ENCODE measurements around the gene THRB. TPM values are rescaled to one million over a fixed set of nuclear protein-coding genes. Genes with fewer than 3 reads are reported as not detected.
A peak's percentile ranks its signal among the peaks of the same experiment; 100 is the strongest.

THRB gene
- total and polyA plus RNA-seq, 9 of the 15 experiments (the other 6 are each of a cell fraction or from before 2014, with no cell fraction given) = 1.7 to 14.9 (median 6.9) TPM

DNA sequence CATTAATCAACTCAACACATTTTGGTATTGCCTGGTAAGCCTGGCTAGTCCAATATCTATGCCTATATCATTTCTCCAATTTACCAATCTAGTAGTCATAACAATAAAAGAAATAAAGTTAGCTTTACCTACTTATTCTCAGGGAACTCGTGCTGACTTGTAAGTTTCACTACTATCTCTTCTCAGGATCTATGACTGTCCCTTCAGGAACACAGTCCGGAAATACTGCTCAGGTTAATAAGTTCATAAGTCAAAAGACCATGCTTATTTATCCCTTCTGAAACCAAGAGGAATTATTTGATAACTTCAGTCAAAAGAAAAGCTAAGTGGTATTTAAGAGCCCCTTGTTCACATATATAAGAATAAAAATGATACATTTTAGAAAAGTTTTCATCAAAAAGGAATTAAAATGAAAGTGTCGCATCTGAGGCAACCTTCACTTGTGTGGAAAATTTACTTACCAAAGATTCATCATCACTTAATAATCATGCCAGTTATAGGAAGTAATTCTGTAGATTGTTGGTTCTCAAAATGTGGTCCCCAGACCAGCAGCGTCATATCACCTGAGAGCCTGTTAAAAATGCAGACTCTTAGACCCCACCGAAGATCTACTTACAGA lies 15.5 kb upstream of the THRB start (continued):
- TF ChIP-seq ZNF253 (CRISPR knock-in tag; conservative IDR thresholded peaks at IDR 0.05) (no peak), ARID1B (IDR thresholded peaks at IDR 0.05) (peak; percentile 70), JUND (IDR thresholded peaks at IDR 0.05; ENCODE audit: borderline replicate concordance, low read depth, low read length) (peak; percentile 78), JUND (tag; IDR thresholded peaks at IDR 0.05; ENCODE audit: borderline replicate concordance, low read depth, low read length) (peak; percentile 44; the same call in 1 of the 3 replicates), TRIM24 (IDR thresholded peaks at IDR 0.05) (peak in 1 of 2 experiments; percentile 47; a peak in 1 of 4 replicates), DACH1 (IDR thresholded peaks at IDR 0.05; ENCODE audit: partially characterized antibody) (no peak), COPS2 (conservative IDR thresholded peaks at IDR 0.05) (no peak), ZNF76 (CRISPR knock-in tag; IDR thresholded peaks at IDR 0.05; ENCODE audit: borderline replicate concordance) (no peak), DPF2 (IDR thresholded peaks at IDR 0.05) (peak; percentile 75), MECOM (CRISPR knock-in tag; IDR thresholded peaks at IDR 0.05) (no peak), KAT2B (IDR thresholded peaks at IDR 0.05; ENCODE audit: low read depth, low read length) (no peak), ZNF589 (CRISPR knock-in tag; IDR thresholded peaks at IDR 0.05; ENCODE audit: low read depth) (no peak), PREB (CRISPR knock-in tag; IDR thresholded peaks at IDR 0.05) (no peak), ZNF316 (IDR thresholded peaks at IDR 0.05) (peak; percentile 41; the same call in 1 of the 2 replicates), HDAC3 (IDR thresholded peaks at IDR 0.05; ENCODE audit: borderline replicate concordance, partially characterized antibody) (no peak), ESRRA (IDR thresholded peaks at IDR 0.05; ENCODE audit: borderline replicate concordance, low read depth) (no peak), NFATC3 (IDR thresholded peaks at IDR 0.05) (no peak), CEBPB (tag; IDR thresholded peaks at IDR 0.05) (no peak), ZNF444 (CRISPR knock-in tag; IDR thresholded peaks at IDR 0.05) (no peak), SRSF1 (IDR thresholded peaks at IDR 0.05; ENCODE audit: low read depth, low read length) (no peak), ZFPM2 (CRISPR knock-in tag; IDR thresholded peaks at IDR 0.05) (no peak), TAL1 (IDR thresholded peaks at IDR 0.05) (no peak), FOS (IDR thresholded peaks at IDR 0.05; ENCODE audit: extremely low read depth, insufficient read length) (no peak)
- TF ChIP-seq, protein P1, sequence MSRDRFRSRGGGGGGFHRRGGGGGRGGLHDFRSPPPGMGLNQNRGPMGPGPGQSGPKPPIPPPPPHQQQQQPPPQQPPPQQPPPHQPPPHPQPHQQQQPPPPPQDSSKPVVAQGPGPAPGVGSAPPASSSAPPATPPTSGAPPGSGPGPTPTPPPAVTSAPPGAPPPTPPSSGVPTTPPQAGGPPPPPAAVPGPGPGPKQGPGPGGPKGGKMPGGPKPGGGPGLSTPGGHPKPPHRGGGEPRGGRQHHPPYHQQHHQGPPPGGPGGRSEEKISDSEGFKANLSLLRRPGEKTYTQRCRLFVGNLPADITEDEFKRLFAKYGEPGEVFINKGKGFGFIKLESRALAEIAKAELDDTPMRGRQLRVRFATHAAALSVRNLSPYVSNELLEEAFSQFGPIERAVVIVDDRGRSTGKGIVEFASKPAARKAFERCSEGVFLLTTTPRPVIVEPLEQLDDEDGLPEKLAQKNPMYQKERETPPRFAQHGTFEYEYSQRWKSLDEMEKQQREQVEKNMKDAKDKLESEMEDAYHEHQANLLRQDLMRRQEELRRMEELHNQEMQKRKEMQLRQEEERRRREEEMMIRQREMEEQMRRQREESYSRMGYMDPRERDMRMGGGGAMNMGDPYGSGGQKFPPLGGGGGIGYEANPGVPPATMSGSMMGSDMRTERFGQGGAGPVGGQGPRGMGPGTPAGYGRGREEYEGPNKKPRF (IDR thresholded peaks at IDR 0.05; ENCODE audit: low read depth, low read length) = no peak
- TF ChIP-seq, protein P2, sequence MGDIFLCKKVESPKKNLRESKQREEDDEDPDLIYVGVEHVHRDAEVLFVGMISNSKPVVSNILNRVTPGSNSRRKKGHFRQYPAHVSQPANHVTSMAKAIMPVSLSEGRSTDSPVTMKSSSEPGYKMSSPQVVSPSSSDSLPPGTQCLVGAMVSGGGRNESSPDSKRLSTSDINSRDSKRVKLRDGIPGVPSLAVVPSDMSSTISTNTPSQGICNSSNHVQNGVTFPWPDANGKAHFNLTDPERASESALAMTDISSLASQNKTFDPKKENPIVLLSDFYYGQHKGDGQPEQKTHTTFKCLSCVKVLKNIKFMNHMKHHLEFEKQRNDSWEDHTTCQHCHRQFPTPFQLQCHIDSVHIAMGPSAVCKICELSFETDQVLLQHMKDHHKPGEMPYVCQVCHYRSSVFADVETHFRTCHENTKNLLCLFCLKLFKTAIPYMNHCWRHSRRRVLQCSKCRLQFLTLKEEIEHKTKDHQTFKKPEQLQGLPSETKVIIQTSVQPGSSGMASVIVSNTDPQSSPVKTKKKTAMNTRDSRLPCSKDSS (IDR thresholded peaks at IDR 0.05; ENCODE audit: low read depth, partially characterized antibody) = no peak
- TF ChIP-seq, protein P3, sequence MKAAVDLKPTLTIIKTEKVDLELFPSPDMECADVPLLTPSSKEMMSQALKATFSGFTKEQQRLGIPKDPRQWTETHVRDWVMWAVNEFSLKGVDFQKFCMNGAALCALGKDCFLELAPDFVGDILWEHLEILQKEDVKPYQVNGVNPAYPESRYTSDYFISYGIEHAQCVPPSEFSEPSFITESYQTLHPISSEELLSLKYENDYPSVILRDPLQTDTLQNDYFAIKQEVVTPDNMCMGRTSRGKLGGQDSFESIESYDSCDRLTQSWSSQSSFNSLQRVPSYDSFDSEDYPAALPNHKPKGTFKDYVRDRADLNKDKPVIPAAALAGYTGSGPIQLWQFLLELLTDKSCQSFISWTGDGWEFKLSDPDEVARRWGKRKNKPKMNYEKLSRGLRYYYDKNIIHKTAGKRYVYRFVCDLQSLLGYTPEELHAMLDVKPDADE (conservative IDR thresholded peaks at IDR 0.05; ENCODE audit: control insufficient read depth, low read depth, low read length) = no peak

All from K562 (cell line).